Measurements from ENCODE around the gene MC1R. TPM values are rescaled to one million over a fixed set of nuclear protein-coding genes. Genes with fewer than 3 reads are reported as not detected.

The MC1R gene
- total and polyA plus RNA-seq, 2 of the 8 experiments (the other 6 are each of a cell fraction or from before 2014, with no cell fraction given), result 2.2 to 2.9 TPM

- Histone ChIP-seq H2BK12ac (ENCODE audit: low read depth, low read length) (peak overlapping the region; percentile 63; the same call in 1 of the 2 replicates), H3K23ac (ENCODE audit: insufficient read length) (no peak overlapping the region), H3K4me2 (ENCODE audit: insufficient read depth in 1 of 2, low read depth in 2 of 2, low read length in 2 of 2) (peak overlapping the region; percentile 94 to 98), H3K79me1 (ENCODE audit: low read depth, low read length) (no peaks in the 10 kb centered on the region), H4K8ac (ENCODE audit: extremely low read depth, insufficient read depth, low read length) (peak overlapping the region; percentile 81; the same call in 1 of the 2 replicates), H2BK5ac (ENCODE audit: low read depth, low read length) (peak overlapping the region; percentile 4; the same call in 1 of the 2 replicates), H2AFZ (ENCODE audit: low read length) (peak overlapping the region; percentile 52; the same call in 1 of the 2 replicates), H4K91ac (replicated peaks; ENCODE audit: insufficient read length, low read length) (peak overlapping the region; percentile 99), H3K18ac (ENCODE audit: extremely low read depth, low read length) (peak overlapping the region; percentile 41), H3K79me2 (ENCODE audit: control insufficient read depth in 1 of 2, insufficient read depth in 2 of 2, low read length in 2 of 2) (no peaks in the 10 kb centered on the region), H2BK20ac (ENCODE audit: low read length) (no peak overlapping the region), H3K4ac (replicated peaks; ENCODE audit: insufficient read length, low read depth, low read length) (no peak overlapping the region), H3K9me3 (ENCODE audit: insufficient read depth in 2 of 2, low read depth in 1 of 2, low read length in 1 of 2) (no peaks in the 10 kb centered on the region), H3K27ac (ENCODE audit: low read depth, low read length) (no peak overlapping the region), H4K20me1 (replicated peaks in 1 of 2; ENCODE audit: control insufficient read depth in 1 of 2, insufficient read depth in 2 of 2, low read length in 2 of 2) (peaks cover 0 to 4% of the 10 kb centered on the region in 2 experiments), H3K4me3 (ENCODE audit: extremely low read depth in 1 of 4, insufficient read depth in 2 of 4, low read depth in 3 of 4, low read length in 4 of 4) (peak overlapping the region; percentile 53 to 66 (median 62)), H3K36me3 (ENCODE audit: control insufficient read depth in 2 of 4, insufficient read depth in 4 of 4, low read length in 3 of 4) (no peaks in the 10 kb centered on the region), H2BK15ac (ENCODE audit: low read length) (peak overlapping the region; percentile 24; the same call in 1 of the 2 replicates), H3K56ac (replicated peaks; ENCODE audit: insufficient read length, low read depth, low read length) (no peak overlapping the region), H2AK5ac (ENCODE audit: low read depth, low read length) (no peak overlapping the region), H3K9ac (replicated peaks in 1 of 4; ENCODE audit: extremely low read depth in 1 of 4, low read depth in 3 of 4, low read length in 3 of 4) (peak overlapping the region in 2 of 4 experiments; percentile 16 to 37; a peak in 5 of 7 replicates), H4K5ac (ENCODE audit: insufficient read length, low read depth, low read length) (peak overlapping the region; percentile 51), H3K4me1 (replicated peaks in 1 of 4; ENCODE audit: control insufficient read depth in 3 of 4, insufficient read depth in 4 of 4, low read length in 3 of 4) (peaks cover 0 to 29% (median 18%) of the 10 kb centered on the region in 4 experiments; a peak in 6 of 7 replicates), H2BK120ac (replicated peaks; ENCODE audit: low read depth, low read length) (no peak overlapping the region), H3K14ac (ENCODE audit: insufficient read length) (no peak overlapping the region), H3K23me2 (ENCODE audit: low read depth, low read length) (peaks cover 19% of the 10 kb centered on the region), H3K27me3 (replicated peaks in 1 of 4; ENCODE audit: control insufficient read depth in 3 of 4, extremely low read depth in 1 of 4, insufficient read depth in 3 of 4, low read length in 3 of 4) (peaks cover 0 to 19% (median 16%) of the 10 kb centered on the region in 4 experiments; a peak in 6 of 7 replicates)
- FAIRE-seq (no peak), DNase-seq (ENCODE audit: low read depth in 1 of 2, low spot score in 2 of 2) (peak in 1 of 2 experiments; percentile 74)
- ChIA-PET CTCF (ENCODE audit: partially characterized antibody) (interaction anchor here (0.9 to 8.7 kb wide), 5 partner anchors 8 to 103 kb away, joined by 3 to 70 read pairs (median 4); no protein-coding TSS in a partner anchor), POLR2A (ENCODE audit: partially characterized antibody) (interaction anchor here (0.7 to 2.6 kb wide), 9 partner anchors 9 to 220 kb away, joined by 3 to 17 read pairs (median 4); partner anchors contain the start of gene TCF25)
- 5% methylated on average over 36 of the region's 39 CpGs; no CpG with 5 or more reads in 1 of the 2 experiments for WGBS, 2 experiments (ENCODE audit: extremely low coverage in 1 of 2, insufficient coverage in 1 of 2, insufficient read length in 1 of 2, insufficient replicate concordance in 2 of 2, low coverage in 1 of 2, low lambda C conversion rate in 2 of 2, missing lambda C conversion rate in 1 of 2)
- TF ChIP-seq TAF1 (IDR thresholded peaks at IDR 0.05; ENCODE audit: low read depth, low read length) (no peak), BRCA1 (IDR thresholded peaks at IDR 0.05; ENCODE audit: low read depth, low read length) (no peak), RFX5 (IDR thresholded peaks at IDR 0.05; ENCODE audit: borderline replicate concordance, low read depth, low read length) (no peak), TEAD4 (IDR thresholded peaks at IDR 0.05; ENCODE audit: low read depth, low read length) (no peak), CTBP2 (IDR thresholded peaks at IDR 0.05; ENCODE audit: borderline replicate concordance, insufficient read depth, insufficient read length, low read length) (no peak), POLR2AphosphoS5 (IDR thresholded peaks at IDR 0.05; ENCODE audit: low read depth, low read length) (no peak; the same call in 1 of the 2 replicates), HDAC6 (IDR thresholded peaks at IDR 0.05; ENCODE audit: low read depth, low read length) (no peak), POLR2A (IDR thresholded peaks at IDR 0.05; ENCODE audit: control extremely low read depth in 1 of 2, low read depth in 2 of 2, low read length in 2 of 2) (no peak; a peak in 1 of 3 replicates), KDM5A (IDR thresholded peaks at IDR 0.05; ENCODE audit: low read length) (no peak), CBX8 (IDR thresholded peaks at IDR 0.05; ENCODE audit: borderline replicate concordance, low read depth, low read length) (no peak), GABPA (IDR thresholded peaks at IDR 0.05; ENCODE audit: borderline replicate concordance, insufficient read depth, low read length) (no peak)
Observed at GRCh38 chr16:89917773-89918452, 749 bp upstream of the MC1R start.
